CD4-positive, alpha-beta memory T cell (primary cell): ENCODE measurements around the gene KCNMB3. TPM values are rescaled to one million over a fixed set of nuclear protein-coding genes. Genes with fewer than 3 reads are reported as not detected.
"Not testable (repeated sequence)": the region's sequence is repeated elsewhere in the genome, so short reads cannot be mapped to it uniquely, and the experiment has no call there.

Experiments used
- CTCF ChIA-PET: fragments of 350-600 bp; sonication (Branson Sonifier 250); formaldehyde crosslinking; loops from one replicate; lab custom pipeline; 2021; ENCODE audit warnings: inconsistent platforms; ENCODE audit not compliant: partially characterized antibody; lab: Charles Lee
- POLR2A ChIA-PET: fragments of 350-600 bp; sonication (Branson Sonifier 250); formaldehyde crosslinking; loops from one replicate; lab custom pipeline; 2021; ENCODE audit not compliant: partially characterized antibody; lab: Charles Lee
- DNase-seq, 5 donors: peaks; one replicate each; pipeline versions ENCODE4 v3.0.0 to v3.0.0-alpha.2; 2020 to 2022; ENCODE audit warnings: mixed read lengths in 1 of 5
- H3K27ac ChIP-seq: one replicate; pipeline ENCODE4 v1.7.0; 2013; ENCODE audit warnings: low read depth, low read length
- H3K27me3 ChIP-seq: 2 replicates; pipeline ENCODE4 v1.7.0; 2013; ENCODE audit warnings: mild to moderate bottlenecking, low read length, moderate library complexity; ENCODE audit not compliant: insufficient read depth
- H3K36me3 ChIP-seq: 2 replicates; pipeline ENCODE4 v1.7.0; 2013; ENCODE audit warnings: mild to moderate bottlenecking, low read length, moderate library complexity; ENCODE audit not compliant: insufficient read depth
- H3K4me1 ChIP-seq: 2 replicates; pipeline ENCODE4 v1.7.0; 2013; ENCODE audit warnings: mild to moderate bottlenecking, low read length, moderate library complexity; ENCODE audit not compliant: insufficient read depth
- H3K4me3 ChIP-seq, 2 donors: one replicate each; pipeline ENCODE4 v1.7.0; 2013; ENCODE audit warnings: low read length in 2 of 2, mild to moderate bottlenecking in 1 of 2
- H3K9me3 ChIP-seq, 2 donors: one replicate each; pipeline ENCODE4 v1.7.0; 2013; ENCODE audit warnings: low read length in 2 of 2, control low read depth in 1 of 2; ENCODE audit not compliant: control insufficient read depth in 1 of 2
- H3K27ac Mint-ChIP-seq, 7 donors: one replicate each; pipeline ENCODE4 v1.8.0; 2020 to 2021; ENCODE audit warnings: mixed read lengths in 7 of 7, mild to moderate bottlenecking in 6 of 7, inconsistent platforms in 3 of 7, moderate library complexity in 3 of 7
- H3K27me3 Mint-ChIP-seq, 2 donors: one replicate each; pipeline ENCODE4 v1.8.0; 2020 to 2021; ENCODE audit warnings: mixed read lengths in 2 of 2
- H3K36me3 Mint-ChIP-seq, 2 donors: one replicate each; pipeline ENCODE4 v1.8.0; 2020 to 2021; ENCODE audit warnings: mixed read lengths in 2 of 2, inconsistent platforms in 1 of 2, mild to moderate bottlenecking in 1 of 2
- H3K4me1 Mint-ChIP-seq, 4 donors: one replicate each; pipeline ENCODE4 v1.8.0; 2020 to 2021; ENCODE audit warnings: mixed read lengths in 4 of 4, mild to moderate bottlenecking in 1 of 4
- H3K4me3 Mint-ChIP-seq, 8 donors: one replicate each; pipeline ENCODE4 v1.8.0; 2020 to 2021; ENCODE audit warnings: mixed read lengths in 8 of 8, mild to moderate bottlenecking in 7 of 8, moderate library complexity in 6 of 8, inconsistent platforms in 3 of 8
- H3K9me3 Mint-ChIP-seq, 8 donors: one replicate each; pipeline ENCODE4 v1.8.0; 2020 to 2021; ENCODE audit warnings: mixed read lengths in 8 of 8, mild to moderate bottlenecking in 5 of 8, inconsistent platforms in 3 of 8, moderate library complexity in 1 of 8
- intact Hi-C: fragments of 100-400 bp; cut with micrococcal nuclease; formaldehyde crosslinking; loops from one replicate; pipeline ENCODE4 v1.15.1; 2023
- polyA plus RNA-seq, 2 donors: library from polyadenylated mRNA; unstranded; fragments of 300-500 nt; fragmentation: Illumina TruSeq; gene quantifications; one replicate each; pipeline ENCODE4 v1.2.3, GENCODE V29; 2021
- total RNA-seq, 2 experiments: library from RNA; stranded (reverse); gene quantifications; one replicate each; pipeline ENCODE4 v1.2.3, GENCODE V29; 2021

The KCNMB3 gene
- total and polyA plus RNA-seq, 4 experiments from 2014 or later, result 0.13 to 1.7 (median 1.3) TPM

DNA sequence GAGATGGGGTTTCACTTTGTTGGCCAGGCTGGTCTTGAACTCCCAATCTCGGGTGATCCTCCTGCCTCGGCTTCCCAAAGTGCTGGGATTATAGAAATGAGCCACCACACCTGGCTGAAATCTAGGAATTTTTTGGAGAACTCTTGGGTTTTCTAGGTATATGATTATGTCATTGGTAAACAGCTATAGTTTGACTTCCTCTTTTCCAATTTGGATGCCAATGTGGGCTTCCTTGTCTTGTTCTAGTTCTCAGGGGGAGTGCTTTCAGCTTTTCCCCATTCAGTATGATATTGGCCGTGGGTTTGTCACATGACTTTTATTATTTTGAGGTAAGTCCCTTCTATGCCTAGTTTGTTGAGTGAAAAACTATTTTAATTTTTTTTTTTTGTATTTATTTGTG is 17.9 kb downstream of the KCNMB3 start:
- Mint-ChIP-seq H3K27ac (no peak overlapping the region), H3K4me1 (peaks cover 0 to 6% (median 4%) of the 10 kb centered on the region in 4 donors), H3K27me3 (no peaks in the 10 kb centered on the region), H3K4me3 (no peak overlapping the region), H3K36me3 (peaks cover 43 to 45% of the 10 kb centered on the region in 2 donors), H3K9me3 (no peaks in the 10 kb centered on the region)
- Histone ChIP-seq H3K36me3 (peaks cover 25% of the 10 kb centered on the region), H3K4me1 (peaks cover 7% of the 10 kb centered on the region), H3K4me3 (no peak overlapping the region), H3K27ac (no peak overlapping the region), H3K9me3 (no peaks in the 10 kb centered on the region), H3K27me3 (no peaks in the 10 kb centered on the region)
- intact Hi-C loops, result no loop called here
- no peak for DNase-seq
- POLR2A ChIA-PET, result interaction anchor here (1.2 to 2.5 kb wide), 2 partner anchors 13 to 85 kb away, joined by 3 to 9 read pairs; partner anchors contain the start of gene PIK3CA
- CTCF ChIA-PET, result no interaction called here

DNA sequence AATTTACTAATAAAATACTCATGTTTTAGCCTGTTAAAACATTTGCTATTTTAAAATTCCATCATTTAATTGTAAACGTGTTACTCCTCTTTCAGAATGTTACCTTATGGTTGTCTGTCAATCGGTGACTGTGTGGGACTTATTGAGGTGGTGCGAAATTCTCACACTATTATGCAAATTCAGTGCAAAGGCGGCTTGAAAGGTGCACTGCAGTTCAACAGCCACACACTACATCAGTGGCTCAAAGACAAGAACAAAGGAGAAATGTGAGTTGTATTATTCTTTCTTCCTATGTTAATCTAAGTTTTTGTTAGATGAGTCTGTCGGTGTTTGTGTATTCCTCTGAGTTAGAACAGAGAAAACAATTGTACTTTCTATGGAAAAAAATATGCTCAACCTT is 21.7 kb downstream of the KCNMB3 start:
- Histone ChIP-seq H3K27me3 (no peaks in the 10 kb centered on the region), H3K9me3 (no peaks in the 10 kb centered on the region), H3K4me3 (no peak overlapping the region), H3K27ac (no peak overlapping the region), H3K36me3 (peaks cover 33% of the 10 kb centered on the region), H3K4me1 (no peaks in the 10 kb centered on the region)
- Mint-ChIP-seq H3K36me3 (peaks cover 48 to 63% of the 10 kb centered on the region in 2 donors), H3K4me1 (no peaks in the 10 kb centered on the region), H3K27ac (peak overlapping the region in 1 of 7 donors; percentile 5), H3K4me3 (no peak overlapping the region), H3K27me3 (no peaks in the 10 kb centered on the region), H3K9me3 (no peaks in the 10 kb centered on the region)
- no peak for DNase-seq
- ChIA-PET POLR2A (no interaction called here), CTCF (no interaction called here)
- intact Hi-C loops, result no loop called here

DNA sequence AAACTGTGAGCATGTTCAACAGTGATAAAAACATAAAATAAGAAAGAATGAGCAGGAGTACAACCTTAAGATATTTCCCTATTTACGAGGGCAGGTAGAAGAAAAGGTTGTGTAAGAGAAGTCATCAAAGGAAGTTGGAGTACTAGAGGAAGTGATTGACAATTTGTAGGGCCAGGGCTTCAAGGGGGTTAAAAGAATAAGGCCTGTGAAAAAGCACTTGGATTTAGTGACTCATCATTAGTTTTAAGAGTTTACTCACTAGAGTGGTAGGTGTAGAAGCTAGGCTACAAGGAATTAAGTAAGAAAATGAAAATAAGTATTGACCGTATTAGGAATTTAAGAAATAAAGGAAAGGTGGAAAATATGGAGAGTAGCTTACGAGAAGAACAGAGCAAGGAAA is 23.6 kb downstream of the KCNMB3 start:
- H3K27ac Mint-ChIP-seq, result peak overlapping the region in 4 of 7 donors; percentile 23 to 80 (median 40)

GRCh38 chr3:179224584-179224983 is 26.3 kb downstream of the KCNMB3 start:
- Mint-ChIP-seq H3K9me3 (no peaks in the 10 kb centered on the region), H3K36me3 (peaks cover 40 to 58% of the 10 kb centered on the region in 2 donors), H3K27ac (peak overlapping the region in 1 of 7 donors; percentile 24), H3K27me3 (no peaks in the 10 kb centered on the region), H3K4me1 (peaks cover 0 to 1% (median 0%) of the 10 kb centered on the region in 4 donors), H3K4me3 (no peak overlapping the region)
- intact Hi-C loops, result loop anchor here (5.0 kb wide), 1 partner anchor 207 kb away; no protein-coding TSS in a partner anchor
- Histone ChIP-seq H3K36me3 (peaks cover 12% of the 10 kb centered on the region), H3K9me3 (no peaks in the 10 kb centered on the region), H3K4me1 (no peaks in the 10 kb centered on the region), H3K27me3 (no peaks in the 10 kb centered on the region), H3K4me3 (no peak overlapping the region), H3K27ac (no peak overlapping the region)
- POLR2A ChIA-PET, result no interaction called here
- CTCF ChIA-PET, result interaction anchor here (1.3 kb wide), 1 partner anchor 40 kb away, joined by 3 read pairs; no protein-coding TSS in a partner anchor
- no peak for DNase-seq

More for the DNA sequence above, 23.6 kb downstream of the KCNMB3 start:
- CTCF ChIA-PET, result no interaction called here
- H3K36me3 Mint-ChIP-seq, result peaks cover 55 to 67% of the 10 kb centered on the region in 2 donors
- Histone ChIP-seq H3K4me1 (no peaks in the 10 kb centered on the region), H3K36me3 (peaks cover 25% of the 10 kb centered on the region), H3K27ac (no peak overlapping the region), H3K4me3 (no peak overlapping the region), H3K9me3 (no peaks in the 10 kb centered on the region), H3K27me3 (no peaks in the 10 kb centered on the region)
- no peak overlapping the region for H3K4me3 Mint-ChIP-seq
- H3K27me3 Mint-ChIP-seq, result no peaks in the 10 kb centered on the region
- no peaks in the 10 kb centered on the region for H3K4me1 Mint-ChIP-seq
- POLR2A ChIA-PET, result interaction anchor here (0.6 kb wide), 1 partner anchor 20 kb away, joined by 3 read pairs; no protein-coding TSS in a partner anchor
- no peak for DNase-seq
- intact Hi-C loops, result no loop called here
- no peaks in the 10 kb centered on the region for H3K9me3 Mint-ChIP-seq

DNA sequence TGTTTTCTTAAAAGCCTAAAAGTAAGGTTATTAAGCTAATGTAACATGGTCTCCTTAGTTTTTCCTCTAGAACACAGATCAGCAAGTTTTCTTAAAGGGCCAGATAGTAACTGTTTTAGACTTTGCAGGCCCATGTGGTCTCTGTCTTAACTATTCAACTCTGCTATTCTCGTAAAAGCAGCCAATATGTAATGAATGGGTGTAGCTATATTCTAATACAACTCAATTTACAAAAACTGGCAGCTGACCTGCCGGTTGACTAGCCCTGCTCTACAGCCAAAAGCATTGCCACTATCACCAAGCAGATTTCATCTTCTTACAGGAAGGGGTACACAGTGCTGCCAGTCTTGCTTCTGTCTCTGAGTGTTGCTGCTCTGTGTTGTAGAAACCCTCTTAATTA is 27.4 kb downstream of the KCNMB3 start:
- peaks cover 45 to 62% of the 10 kb centered on the region in 2 donors for H3K36me3 Mint-ChIP-seq
- ChIA-PET CTCF (interaction anchor here (0.7 to 0.8 kb wide), 2 partner anchors 92 to 150 kb away, joined by 3 read pairs; no protein-coding TSS in a partner anchor), POLR2A (no interaction called here)
- intact Hi-C loops, result loop anchor here (5.0 kb wide), 1 partner anchor 206 kb away; no protein-coding TSS in a partner anchor
- H3K4me1 Mint-ChIP-seq, result peaks cover 0 to 1% (median 0%) of the 10 kb centered on the region in 4 donors
- no peaks in the 10 kb centered on the region for H3K27me3 Mint-ChIP-seq
- H3K9me3 Mint-ChIP-seq, result no peaks in the 10 kb centered on the region
- no peaks in the 10 kb centered on the region for H3K27me3 ChIP-seq
- H3K27ac ChIP-seq, result no peak overlapping the region
- H3K4me3 ChIP-seq, result no peak overlapping the region
- H3K36me3 ChIP-seq, result peaks cover 8% of the 10 kb centered on the region
- no peaks in the 10 kb centered on the region for H3K4me1 ChIP-seq
- H3K4me3 Mint-ChIP-seq, result no peak overlapping the region
- H3K9me3 ChIP-seq, result no peaks in the 10 kb centered on the region
- peak overlapping the region in 3 of 7 donors; percentile 30 to 66 (median 61) for H3K27ac Mint-ChIP-seq
- DNase-seq, result no peak

- H3K9me3 ChIP-seq, H3K27me3 Mint-ChIP-seq, H3K27me3 ChIP-seq, H3K27ac Mint-ChIP-seq, CTCF ChIA-PET, H3K4me1 ChIP-seq, H3K9me3 Mint-ChIP-seq, DNase-seq, H3K36me3 ChIP-seq, H3K4me1 Mint-ChIP-seq, POLR2A ChIA-PET, H3K4me3 ChIP-seq, intact Hi-C loops, H3K27ac ChIP-seq, H3K4me3 Mint-ChIP-seq: not testable (repeated sequence)
- peaks cover 26 to 49% of the 10 kb centered on the region in 2 donors for H3K36me3 Mint-ChIP-seq
Measured at GRCh38 chr3:179218213-179218612, 32.7 kb downstream of the KCNMB3 start.

- POLR2A ChIA-PET, result not testable (repeated sequence)
Measured at GRCh38 chr3:179215550-179215949, 35.4 kb downstream of the KCNMB3 start.

More at GRCh38 chr3:179215550-179215949, 35.4 kb downstream of the KCNMB3 start:
- H3K27ac ChIP-seq, H3K27me3 Mint-ChIP-seq, H3K4me3 ChIP-seq, H3K9me3 Mint-ChIP-seq, H3K9me3 ChIP-seq, H3K4me3 Mint-ChIP-seq, H3K27ac Mint-ChIP-seq, H3K4me1 ChIP-seq, intact Hi-C loops, H3K27me3 ChIP-seq, H3K4me1 Mint-ChIP-seq, DNase-seq: not testable (repeated sequence)
- H3K36me3 ChIP-seq, result peaks cover 11% of the 10 kb centered on the region
- CTCF ChIA-PET, result interaction anchor here (2.2 kb wide), 1 partner anchor 11 kb away, joined by 8 read pairs; no protein-coding TSS in a partner anchor
- H3K36me3 Mint-ChIP-seq, result peaks cover 18 to 40% of the 10 kb centered on the region in 2 donors
